HCEC 1CT (cell line): ENCODE results near the gene KREMEN1.
"Not testable (repeated sequence)": the region's sequence is repeated elsewhere in the genome, so short reads cannot be mapped to it uniquely, and the experiment has no call there.

ENCODE experiments used
- DNase-seq: peaks from one replicate; pipeline ENCODE4 v3.0.0-alpha.2; 2017

Gene KREMEN1

DNA sequence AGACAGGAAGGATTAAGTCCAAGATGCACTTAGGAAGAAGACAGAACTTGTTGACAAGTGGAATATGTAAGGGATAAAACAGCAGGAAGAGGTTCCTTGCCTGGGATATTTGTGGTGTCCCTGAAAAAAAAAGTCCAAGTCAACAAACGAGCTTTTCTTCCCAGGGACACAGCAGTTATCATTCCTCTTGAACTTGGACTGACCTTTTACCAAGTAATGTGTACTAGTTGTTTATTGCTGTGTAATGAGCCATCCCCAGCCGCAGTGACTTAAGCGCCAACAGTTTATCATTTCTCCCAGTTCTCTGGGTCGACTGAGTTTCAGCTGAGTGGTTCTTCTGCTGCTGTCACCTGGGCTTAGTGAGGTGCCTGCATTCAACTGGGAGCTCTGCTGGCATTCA is 37.0 kb downstream of the KREMEN1 start:
- DNase-seq, result no peak

DNA sequence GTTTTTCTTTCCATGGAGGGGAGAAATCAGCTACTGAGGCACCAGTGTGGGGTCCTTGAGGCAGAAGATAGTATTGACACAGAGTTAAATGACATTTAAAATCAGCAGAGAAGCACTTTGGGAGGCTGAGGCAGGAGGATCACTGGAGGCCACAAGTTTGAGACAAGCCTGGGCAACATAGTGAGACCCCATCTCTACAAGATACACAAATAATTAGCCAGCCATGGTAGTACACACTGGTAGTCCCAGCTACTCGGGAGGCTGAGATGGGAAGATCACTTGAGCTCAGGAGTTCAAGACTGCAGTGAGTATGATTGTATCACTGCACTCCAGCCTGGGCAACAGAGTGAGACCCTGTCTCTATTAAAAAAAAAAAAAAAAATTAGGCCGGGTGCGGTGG is 38.1 kb downstream of the KREMEN1 start:
- DNase-seq, result no peak

DNA sequence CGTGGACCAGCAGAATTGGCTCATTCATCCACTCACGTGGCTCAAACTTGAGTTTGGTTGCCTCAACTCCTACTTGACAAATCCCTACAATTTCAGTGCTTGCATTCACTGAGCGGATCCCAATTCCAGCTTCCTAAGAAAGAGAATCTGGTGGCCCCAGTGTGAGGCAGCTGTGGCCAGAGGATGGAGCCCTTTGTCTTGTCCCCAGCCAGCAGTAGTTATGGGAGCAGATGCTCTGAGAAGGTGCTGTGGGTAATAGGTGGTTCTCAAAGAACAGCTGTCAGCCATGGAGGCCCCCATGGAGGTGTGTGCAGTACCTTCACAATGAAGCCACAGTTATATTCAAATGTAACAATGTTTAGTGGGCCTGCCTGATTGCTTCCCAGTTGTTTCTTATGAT is 39.3 kb downstream of the KREMEN1 start:
- no peak for DNase-seq

DNA sequence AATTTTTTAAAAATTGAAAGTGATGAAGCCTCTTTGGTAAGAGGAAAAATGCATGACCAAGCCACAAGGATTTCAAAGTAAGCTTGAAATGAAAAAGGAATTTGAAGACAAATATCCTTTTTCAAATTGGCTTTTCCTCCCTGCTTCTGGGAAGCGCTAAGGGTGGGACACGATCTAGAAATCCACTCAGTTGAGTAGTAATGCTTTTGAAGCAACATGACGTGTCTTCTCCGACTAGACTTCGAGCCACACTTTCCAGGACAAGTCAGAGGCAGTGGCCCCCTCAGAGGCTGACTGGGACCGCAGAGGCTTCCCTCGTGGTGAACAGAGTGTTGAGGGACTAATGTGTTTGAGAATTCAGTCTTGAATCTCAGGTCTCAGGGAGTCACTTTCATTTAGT is 39.8 kb downstream of the KREMEN1 start:
- no peak for DNase-seq

DNA sequence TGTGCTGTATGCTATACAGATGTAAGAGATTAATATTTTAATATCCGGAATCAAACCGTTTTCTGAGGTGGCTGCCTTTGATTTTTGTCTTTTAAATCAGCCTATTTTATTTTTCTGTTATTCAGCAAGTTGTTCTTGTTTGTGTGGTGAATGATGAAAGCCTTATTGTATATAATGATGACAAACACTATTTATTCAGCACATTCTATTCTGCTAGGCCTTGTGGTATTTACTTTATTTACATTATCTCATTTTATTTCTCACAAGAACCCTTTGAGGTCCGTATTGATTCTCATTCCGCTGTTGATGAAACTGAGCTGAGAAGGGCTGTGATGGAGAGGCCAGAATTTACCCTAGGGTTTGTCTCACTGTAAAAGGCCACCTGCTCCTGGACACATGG is 40.5 kb downstream of the KREMEN1 start:
- no peak for DNase-seq

DNA sequence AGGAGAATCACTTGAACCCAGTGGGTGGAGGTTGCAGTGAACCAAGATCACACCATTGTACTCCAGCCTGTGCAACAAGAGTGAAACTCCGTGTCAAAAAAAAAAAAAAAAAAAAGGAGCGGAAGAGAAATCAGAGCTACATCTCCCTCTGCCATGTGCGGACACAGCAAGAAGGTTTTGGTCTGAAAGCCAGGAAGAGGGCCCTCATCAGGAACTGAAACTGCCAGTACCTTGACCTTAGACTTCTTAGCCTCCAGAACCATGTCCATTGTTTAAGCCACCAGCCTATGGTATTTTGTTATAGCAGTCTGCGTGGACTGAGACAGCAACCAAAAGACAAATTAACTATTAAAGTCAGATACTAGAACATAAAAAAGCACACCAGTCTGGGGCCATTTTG is 41.6 kb downstream of the KREMEN1 start:
- no peak for DNase-seq

DNA sequence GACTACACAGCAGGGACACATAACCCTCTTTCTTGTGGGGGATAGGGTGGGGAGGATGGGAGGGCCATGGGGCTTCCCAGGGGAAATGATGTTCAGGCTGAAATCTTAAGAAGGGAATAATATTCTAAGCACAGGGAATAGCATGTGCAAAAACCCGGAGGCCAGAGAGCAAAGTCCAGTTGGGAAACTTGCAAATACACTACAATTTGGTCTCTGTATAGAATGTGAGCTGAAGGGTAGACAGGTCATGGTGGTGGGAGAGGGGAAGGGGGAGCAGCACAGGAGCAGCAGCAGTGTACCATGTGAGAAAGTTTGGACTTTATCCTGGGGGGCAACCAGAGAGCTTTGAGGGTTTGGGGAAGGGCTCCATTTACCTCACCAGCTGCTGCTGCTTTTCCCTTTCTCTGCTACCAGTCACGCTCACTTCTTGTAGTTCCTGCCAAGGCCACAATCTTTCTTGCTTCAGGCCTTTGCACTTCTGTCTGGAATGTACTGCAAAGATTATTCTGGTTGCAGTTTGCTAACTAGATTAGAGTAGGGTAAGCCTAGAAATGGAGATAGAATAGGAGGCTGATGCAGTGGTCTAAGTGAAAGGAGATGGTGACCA is 43.0 kb downstream of the KREMEN1 start:
- no peak for DNase-seq

DNA sequence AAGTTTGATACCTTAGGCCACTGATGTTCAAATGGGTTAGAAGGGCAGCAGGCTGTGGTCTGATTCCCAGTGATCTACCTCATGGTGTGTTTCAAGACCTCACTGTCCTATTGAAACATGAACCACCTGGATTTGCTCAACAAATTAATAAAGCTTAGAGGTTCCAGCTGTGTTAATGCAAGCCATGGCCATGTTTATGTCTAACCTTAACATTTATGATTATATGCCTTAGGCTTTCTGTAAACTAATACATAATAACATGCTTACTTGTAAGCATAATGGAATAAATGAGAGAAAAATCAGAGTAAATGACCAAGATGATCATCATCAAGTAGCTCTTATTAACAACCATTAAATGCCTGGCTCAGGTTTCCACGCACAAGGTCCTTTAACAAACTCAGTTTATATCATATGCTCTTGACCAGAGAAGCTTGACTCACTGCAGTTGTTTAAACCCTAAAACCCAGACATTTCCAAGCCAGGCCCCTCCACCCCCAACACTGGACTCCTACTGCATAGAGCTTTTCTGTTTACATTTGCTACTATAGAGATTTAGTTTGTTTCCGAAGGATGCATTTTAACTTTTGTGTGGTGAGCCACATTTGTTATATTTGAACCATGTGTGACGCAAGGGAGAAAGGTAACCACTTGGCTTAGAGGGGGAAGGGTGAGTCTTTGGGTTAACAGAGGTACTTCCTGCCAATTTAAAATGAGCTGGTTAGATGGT is 43.7 kb downstream of the KREMEN1 start:
- DNase-seq, result no peak

DNA sequence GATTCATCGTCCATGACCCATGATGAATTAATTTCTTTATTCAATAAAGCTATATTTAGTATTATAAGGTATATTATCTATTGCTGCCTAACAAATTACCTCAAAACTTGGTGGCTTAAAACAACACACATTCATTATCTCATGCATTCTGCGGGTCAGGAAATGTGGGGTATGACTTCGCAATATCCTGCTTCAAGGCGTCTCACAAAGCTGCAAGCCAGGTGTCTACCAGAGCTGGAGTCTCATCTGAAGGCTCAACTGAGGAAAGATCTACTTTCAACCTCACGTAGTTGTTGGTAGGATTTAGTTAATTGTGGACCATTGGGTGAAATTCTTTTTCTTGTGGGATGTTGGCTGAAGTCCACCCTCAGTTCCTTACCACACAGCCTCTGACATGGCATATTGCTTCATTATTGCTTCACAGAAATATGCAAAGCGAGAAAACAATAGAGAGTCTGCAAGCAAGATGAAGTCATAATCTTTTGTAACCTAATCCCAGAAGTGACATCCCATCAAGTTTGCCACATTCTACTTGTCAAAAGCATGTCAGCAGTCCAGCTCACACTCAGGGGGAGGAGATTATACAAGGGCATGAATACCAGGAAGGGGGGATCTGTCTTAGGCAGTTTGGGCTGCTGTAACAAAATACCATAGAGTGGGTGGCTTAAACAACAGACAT is 45.1 kb downstream of the KREMEN1 start:
- DNase-seq, result peak; percentile 9

DNA sequence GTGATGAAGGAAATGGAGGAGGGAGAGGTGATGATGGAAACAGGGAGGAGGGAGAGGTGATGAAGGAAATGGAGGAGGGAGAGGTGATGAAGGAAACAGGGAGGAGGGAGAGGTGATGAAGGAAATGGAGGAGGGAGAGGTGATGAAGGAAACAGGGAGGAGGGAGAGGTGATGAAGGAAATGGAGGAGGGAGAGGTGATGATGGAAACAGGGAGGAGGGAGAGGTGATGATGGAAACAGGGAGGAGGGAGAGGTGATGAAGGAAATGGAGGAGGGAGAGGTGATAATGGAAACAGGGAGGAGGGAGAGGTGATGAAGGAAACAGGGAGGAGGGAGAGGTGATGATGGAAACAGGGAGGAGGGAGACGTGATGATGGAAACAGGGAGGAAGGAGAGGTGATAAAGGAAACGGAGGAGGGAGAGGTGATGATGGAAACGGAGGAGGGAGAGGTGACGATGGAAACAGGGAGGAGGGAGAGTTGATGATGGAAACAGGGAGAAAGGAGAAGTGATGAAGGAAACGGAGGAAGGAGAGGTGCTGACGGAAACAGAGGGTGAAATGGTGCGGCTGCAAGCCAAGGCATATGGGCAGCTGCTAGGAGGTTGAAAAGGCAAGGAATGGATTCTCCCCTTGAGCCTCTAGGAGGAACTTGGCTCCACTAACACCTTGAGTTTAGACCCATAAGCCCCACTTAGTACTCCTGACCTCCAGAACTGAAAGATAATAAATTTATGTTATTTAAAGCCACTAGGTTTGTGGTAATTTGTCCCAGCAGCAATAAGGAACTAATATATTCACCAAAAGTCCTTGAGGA is 47.5 kb downstream of the KREMEN1 start:
- DNase-seq, result not testable (repeated sequence)

DNA sequence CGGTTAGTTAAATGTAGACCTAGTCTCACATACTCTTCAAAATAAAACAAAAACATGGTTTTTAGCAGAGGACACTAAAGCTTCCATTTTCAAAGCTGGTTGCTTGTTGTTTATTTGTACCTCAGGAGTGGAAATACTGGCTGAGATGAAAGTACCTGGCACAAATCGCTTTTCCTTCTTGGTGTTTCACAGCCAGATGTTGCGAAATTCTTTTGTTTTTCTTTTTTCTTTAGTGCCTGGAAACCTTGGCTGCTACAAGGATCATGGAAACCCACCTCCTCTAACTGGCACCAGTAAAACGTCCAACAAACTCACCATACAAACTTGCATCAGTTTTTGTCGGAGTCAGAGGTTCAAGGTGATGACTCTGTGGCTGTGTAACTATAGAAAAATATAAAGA is 48.3 kb downstream of the KREMEN1 start:
- no peak for DNase-seq

DNA sequence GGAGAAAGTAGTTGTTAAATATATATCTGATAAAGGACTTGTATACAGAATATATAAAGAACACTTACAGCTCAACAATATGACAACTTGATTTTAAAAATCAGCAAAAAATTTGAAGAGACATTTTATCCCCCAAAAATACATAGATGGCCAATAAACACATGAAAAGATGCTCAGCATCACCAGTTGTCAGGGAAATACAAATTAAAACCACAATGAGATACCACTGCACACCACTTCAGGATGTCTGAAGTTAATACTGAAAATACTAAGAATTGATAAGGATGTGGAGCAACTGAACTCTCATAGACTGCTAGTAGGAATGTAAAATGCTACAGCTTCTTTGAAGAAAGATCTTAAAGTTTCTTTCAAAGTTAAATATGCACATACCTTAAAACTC is 49.2 kb downstream of the KREMEN1 start:
- DNase-seq, result no peak

DNA sequence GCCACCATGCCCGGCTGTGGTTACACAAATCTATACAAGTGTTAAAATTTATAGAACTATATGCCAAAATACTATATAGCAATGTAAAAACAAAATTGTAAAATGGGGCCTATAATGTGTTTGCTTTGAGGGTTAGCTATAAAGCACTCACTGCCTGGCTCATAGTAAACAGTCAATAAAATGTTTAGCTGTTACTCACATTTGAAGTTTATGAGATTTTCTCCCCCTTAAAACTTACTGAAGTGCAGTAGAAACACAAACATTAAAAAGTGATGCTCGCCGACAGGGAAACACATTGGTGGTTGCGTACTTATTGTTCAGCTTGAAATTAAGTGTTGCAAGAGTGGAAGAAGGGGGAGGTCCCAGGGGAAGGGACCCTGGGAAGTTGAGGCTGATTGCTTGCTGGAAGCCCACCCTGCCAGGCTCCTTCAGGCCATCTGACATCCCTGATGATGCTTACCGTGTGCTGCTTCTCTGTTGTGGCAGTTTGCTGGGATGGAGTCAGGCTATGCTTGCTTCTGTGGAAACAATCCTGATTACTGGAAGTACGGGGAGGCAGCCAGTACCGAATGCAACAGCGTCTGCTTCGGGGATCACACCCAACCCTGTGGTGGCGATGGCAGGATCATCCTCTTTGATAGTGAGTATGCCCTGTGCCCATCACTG is 52.1 kb downstream of the KREMEN1 start:
- no peak for DNase-seq

DNA sequence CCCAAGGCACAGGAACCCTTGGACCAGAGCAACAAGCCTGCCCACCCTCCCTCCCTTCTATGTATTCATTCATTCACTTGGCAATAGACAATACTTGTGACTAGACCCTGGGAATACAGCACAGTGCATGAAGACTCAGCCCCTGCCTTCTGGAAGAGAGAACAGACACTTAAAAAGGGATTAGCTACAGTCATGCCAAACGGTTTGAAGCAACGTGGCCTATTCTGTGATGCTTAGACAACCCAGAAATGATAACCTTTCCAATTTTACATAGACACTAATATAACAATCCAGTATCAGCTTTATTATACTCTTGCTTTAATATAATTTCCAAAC is 52.6 kb downstream of the KREMEN1 start:
- DNase-seq, result no peak

DNA sequence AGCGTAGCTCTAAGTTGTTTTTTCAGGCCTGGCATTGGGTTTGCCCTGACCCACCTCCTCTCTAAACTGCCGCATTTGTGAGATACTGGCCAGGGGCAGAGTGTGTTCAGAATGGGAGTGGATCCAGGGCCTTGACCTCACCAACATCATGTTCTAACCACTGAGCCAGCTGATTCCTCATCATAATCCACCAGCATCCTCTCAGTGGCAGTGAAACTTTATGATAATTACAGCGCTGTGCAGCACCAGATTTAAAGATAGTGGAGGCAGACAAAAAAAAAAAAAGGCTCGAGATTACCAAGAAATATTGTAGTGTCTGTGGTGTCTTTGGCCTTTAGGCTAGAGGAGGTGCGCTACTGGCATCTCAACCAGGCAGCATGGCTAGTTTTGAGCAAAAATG is 53.0 kb downstream of the KREMEN1 start:
- DNase-seq, result no peak

DNA sequence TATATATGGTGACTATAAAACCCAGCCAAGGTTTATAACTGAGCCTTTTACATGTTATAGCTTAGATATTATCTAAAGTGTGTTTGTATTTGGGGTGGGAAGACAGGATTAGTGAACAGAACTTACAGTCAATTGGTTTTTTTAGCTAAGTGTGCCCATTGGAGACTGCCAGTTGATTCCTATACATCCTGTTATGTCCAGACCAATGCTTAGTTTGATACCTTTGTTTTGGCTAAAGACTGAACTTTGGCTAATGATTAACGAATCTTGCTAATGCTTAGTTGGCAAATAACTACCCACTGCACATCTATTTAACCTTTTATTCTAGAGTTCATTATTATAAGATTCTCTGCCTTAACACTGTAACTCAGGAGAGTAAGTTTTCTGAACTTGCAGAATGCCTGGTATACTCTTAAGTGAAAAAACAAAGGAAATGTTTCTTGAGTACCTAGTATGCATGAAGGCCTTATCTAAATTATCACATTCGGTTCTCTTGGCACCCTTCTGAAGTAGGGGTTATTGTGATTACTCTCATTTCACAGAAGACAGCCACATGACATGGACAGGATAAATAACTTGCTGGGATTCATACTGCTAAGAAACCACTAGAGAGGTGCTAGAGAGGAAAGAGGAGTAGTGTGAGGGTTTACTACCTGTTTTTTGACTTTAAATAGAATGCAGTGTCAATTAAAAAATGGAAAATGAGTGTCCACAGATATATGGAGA is 54.0 kb downstream of the KREMEN1 start:
- no peak for DNase-seq

DNA sequence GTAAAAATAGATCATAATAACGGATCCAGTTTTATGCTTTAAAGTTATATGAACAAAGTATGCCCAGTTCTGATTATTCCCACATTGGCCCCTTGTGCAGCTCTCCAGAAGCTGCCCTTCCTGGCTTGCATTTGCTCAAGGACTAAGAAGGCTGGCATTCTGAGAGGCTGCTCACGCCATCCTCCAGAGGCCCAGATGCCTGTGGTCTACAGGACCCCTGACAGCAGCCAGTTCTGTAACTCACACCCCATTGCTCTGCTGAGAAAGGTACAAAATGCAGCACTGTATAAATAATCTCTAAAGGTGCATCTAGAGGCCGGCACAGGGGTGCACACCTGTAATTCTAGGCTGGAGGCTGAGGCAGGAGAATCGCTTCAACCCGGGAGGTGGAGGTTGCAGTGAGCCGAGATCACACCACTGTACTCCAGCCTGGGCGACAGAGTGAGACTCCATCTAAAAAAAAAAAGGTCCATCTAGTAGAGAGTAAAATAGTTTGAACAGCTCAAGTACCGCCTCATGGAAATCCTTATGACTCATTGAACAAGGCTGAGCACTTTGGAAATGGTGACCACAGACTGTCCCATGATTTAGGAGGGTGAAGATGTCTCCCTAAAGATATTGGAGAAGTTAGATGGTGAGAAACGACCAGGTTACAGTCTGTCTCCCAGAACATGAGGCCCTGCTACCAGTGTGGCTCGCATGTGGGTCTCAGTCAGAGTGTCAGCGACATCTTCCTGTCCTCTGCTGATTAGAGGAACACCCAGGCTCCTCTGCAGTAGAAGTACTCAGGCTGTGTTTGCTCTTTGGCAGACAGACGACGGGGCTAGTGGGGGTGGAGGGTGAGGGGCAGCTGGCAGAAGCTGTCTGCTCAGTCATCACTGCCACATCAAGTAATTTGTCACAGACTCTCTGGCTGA is 56.3 kb downstream of the KREMEN1 start:
- DNase-seq, result peak; percentile 34

DNA sequence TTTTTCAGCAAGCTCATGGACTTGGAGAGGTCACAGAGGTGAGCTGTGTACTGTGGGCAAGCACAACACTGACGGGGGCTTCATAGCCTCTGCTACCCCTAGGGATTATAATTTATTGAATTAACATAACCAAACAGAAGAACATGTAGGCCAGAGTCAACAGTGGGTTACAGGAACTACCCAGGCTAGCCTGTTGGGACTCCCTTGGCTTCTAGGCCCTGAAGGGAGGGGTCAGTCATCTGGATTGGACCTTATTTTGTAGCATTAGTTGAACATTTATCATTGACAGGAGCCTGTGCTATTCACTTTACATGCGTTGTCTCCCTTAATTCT is 56.9 kb downstream of the KREMEN1 start:
- DNase-seq, result no peak

DNA sequence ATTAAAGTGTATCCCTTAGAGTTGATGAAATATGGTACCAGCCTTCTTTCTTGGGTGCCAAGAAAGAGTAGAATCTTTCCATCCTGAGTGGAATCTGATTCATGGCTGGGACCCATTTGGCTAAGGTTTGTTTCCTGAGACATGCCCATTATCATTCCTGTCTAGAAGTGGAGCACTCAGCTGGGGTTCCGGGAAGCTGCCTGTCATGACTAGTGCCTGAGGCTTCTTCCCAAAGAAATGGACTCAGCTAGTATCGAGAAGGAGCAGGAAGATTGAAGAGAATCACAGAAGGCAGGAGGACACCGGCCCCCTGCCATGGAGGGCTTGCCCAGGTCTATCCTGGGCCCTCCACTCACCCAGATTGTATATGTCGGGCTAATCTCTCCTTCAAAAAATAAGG is 57.6 kb downstream of the KREMEN1 start:
- DNase-seq, result no peak

DNA sequence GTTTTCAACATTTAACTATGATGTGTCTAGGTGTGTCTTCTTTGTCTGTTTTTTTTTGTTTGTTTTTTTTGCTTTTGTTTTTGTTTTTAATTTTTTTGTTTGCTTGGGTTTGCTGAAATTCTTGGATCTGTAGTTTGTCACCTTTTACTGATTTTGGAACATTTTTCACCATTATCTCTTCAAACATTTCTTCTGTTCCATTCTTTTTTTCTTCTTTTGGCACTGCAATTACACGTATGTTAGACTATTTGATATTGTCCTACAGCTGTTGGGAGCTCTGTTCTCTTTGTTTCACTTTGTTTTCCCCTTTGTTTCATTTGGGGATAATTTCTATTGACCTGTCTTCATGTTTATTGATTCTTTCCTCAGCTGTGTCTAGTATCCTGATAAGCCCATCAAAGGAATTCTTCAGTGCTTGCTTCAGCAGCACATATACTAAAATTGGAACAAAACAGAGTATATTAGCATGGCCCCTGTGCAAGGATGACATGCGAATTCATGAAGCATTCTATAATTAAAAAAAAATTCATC is 60.8 kb downstream of the KREMEN1 start:
- DNase-seq, result no peak

DNA sequence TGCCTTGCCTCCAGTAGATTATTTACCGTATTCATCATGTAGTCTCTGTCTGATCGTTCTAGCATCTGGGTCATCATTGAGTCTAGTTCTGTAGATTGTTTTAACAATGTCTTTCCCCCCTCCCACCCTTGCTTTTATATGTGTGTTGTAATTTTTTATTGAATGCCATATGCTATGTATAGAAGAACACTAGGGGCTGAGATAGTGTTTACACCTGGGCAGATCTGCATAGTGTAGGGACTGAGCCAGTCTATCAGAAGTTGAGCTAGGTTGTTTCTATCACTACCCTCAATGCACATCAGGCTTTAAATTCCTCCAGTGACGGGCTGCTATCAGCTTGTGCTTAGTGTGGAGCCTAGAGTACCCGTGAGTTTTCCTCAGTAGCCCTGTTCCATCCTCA is 61.6 kb downstream of the KREMEN1 start:
- no peak for DNase-seq
